Endothelial cell of hepatic sinusoid (primary cell): ENCODE results near the gene HPRT1.

Source experiments
- in situ Hi-C: cut with HindIII; loops from 2 replicates; pipeline ENCODE4 v1.10.0; 2017; ENCODE audit warnings: low sequenced_read_pairs

Gene HPRT1

GRCh38 chrX:134472041-134472440 lies 12.1 kb downstream of the HPRT1 start:
- in situ Hi-C loops: no loop called here

- in situ Hi-C loops: no loop called here
These were observed 16.3 kb downstream of the HPRT1 start for GRCh38 chrX:134476284-134476683.

DNA sequence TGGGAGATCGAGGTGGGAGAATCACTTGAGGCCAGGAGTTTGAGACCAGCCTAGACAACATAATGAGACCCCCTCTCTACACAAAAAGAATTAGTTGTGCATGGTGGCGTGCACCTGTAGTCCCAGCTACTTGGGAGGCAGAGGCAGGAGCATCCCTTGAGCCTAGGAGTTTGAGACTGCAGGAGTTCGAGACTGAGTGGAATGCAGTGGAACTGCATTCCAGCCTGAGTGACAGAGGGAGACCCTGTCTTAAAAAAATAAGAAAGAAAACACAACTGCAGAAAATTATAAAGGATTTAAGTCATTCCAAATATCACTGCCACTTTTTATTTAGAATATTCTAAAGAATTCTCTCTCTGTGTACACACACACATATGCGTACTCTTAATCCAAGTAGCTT lies 18.4 kb downstream of the HPRT1 start:
- in situ Hi-C loops: no loop called here

DNA sequence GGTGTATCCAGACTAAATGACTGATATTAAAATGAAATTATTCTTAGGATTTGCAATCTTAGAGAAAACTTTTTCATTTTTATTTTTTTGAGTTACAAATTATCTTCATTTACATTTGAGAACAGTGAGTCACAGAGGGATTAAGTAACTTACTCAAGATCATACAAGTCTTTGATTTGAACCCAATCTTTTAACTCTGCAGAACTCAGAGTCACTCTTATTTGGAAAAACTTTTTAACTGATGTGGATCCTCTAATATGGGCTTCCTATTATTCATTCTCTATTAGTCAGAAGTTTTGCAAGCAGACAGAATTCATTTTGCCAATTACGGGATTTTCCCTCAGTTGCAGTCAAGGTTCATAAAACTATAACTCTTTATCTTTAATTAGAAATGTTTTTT lies 20.1 kb downstream of the HPRT1 start:
- in situ Hi-C loops: no loop called here

GRCh38 chrX:134481339-134481738 lies 21.4 kb downstream of the HPRT1 start:
- in situ Hi-C loops: no loop called here

GRCh38 chrX:134482371-134482770 lies 22.4 kb downstream of the HPRT1 start:
- in situ Hi-C loops: no loop called here

GRCh38 chrX:134484039-134484438 lies 24.1 kb downstream of the HPRT1 start:
- in situ Hi-C loops: no loop called here

- in situ Hi-C loops: no loop called here
These were observed 42.0 kb downstream of the HPRT1 start for GRCh38 chrX:134501941-134502340.

- in situ Hi-C loops: no loop called here
These were observed 42.7 kb downstream of the HPRT1 start for GRCh38 chrX:134502686-134503085.

DNA sequence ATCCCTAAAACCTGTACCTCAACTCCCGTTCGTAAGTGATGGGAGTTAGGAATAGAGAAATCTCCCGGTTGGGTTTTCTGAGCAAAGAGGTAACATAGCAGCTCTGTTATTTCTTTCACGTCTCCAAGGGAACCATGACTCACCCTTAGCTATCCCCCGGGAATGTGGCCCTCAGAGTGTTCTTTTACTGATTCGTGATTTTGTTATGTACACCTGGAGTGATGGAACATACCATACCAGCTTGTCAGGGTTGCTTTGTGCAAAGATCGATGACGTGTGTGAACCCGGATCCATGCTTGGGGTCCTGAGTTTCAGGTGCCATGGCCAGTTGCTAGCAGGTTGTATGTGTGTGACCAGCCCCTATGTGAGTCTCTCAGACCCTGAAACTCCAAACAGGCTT lies 52.6 kb downstream of the HPRT1 start:
- in situ Hi-C loops: no loop called here

DNA sequence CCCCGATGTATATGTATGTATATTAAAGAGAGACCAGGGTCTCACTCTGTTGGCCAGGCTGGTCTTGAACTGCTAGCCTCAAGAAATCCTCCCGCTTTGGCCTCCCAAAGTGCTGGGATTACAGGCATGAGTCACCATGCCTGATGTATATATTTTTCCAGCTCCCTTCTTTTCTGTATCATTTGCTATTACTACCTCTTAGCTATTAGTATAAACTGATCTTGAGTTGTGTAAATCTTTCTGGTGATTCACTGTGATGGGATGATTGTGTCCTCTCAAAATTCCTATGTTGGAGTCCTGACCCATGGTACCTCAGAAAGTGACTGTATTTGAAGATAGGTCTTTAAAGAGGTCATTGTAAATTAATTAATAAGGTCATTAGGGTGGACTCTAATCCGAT lies 53.1 kb downstream of the HPRT1 start:
- in situ Hi-C loops: no loop called here

GRCh38 chrX:134520860-134521390 lies 61.0 kb downstream of the HPRT1 start:
- in situ Hi-C loops: no loop called here

DNA sequence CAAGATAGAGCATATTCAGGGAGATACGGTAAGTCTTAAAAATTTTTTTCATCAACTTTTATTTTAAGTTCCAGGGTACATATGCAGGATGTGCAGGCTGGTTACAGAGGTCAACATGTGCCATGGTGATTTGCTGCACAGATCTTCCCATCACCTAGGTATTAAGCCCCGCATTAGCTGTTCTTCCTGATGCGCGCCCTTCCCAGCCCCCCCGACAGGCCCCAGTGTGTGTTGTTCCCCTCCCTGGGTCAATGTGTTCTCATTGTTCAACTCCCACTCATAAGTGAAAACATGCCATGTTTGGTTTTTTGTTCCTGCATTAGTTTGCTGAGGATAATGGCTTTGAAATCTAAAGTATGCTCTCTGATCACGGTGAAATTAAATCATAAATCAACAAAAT lies 64.2 kb downstream of the HPRT1 start:
- in situ Hi-C loops: no loop called here

DNA sequence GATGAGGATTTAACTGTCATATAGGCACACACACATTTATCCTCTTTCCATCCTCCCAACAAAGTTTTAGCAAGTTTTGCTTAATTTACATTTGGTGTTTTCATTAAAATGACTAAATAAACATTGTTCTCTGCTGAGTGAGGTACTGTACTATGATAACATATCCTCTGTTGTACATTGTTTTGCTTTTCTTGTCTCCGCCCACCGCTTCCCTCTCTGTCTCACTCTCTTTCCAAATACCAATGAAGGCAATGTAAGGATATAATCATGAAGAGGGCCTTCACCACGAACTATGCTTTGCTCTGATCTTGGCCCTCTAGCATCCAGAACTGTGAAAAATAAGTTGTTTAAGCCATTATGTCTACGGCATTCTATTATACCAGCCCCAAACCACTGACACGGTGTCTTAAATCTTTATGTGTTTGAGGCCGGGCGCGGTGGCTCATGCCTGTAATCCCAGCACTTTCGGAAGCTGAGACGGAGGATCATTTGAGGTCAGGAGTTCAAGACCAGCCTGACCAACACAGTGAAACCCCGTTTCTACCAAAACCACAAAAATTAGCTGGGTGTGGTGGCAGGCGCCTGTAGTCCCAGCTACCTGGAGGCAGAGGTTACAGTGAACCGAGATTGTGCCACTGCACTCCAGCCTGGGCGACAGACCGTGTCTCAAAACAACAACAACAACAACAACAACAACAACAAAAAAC lies 65.3 kb downstream of the HPRT1 start:
- in situ Hi-C loops: no loop called here

GRCh38 chrX:134526399-134526798 lies 66.4 kb downstream of the HPRT1 start:
- in situ Hi-C loops: no loop called here

DNA sequence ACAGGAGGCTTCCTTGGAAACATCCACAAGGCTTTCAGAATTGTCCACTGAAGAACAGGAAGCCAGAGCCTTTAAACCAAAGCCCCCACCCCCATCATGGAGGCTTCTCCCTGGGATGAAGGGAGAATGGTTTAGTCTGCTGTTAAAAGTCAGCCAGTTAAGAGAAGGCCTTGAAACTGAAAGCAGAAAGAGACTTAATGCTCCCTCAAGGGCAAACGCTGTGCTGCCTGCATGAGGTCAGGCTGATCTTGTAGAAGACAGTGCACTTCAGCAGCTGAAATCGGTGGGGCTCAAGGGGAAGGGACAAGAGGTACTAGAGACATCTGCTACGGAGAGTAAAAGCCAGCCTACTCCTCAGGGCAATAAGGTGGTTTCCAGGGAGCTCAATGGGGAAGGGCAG lies 69.0 kb downstream of the HPRT1 start:
- in situ Hi-C loops: no loop called here

DNA sequence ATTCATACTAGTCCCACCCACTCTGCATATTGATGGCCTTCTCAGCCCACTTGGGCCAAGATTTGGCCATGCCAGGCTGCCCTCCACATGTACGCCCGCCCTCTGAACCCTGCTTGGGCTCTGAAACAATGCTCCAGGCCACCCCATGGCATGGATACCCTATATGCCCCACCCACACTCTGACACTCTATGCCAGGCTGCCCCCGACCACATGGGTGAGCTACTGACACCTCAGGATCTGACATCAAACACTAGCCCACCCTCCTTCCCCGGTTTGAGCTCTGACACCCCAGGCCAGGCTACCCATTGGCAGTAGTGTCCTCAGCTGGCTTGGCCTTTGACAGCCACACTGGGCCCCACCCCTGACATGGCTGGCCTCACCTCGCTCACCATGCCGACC lies 69.5 kb downstream of the HPRT1 start:
- in situ Hi-C loops: no loop called here

GRCh38 chrX:134530845-134531244 lies 70.9 kb downstream of the HPRT1 start:
- in situ Hi-C loops: no loop called here

GRCh38 chrX:134533352-134533751 lies 73.4 kb downstream of the HPRT1 start:
- in situ Hi-C loops: no loop called here

GRCh38 chrX:134533952-134534351 lies 74.0 kb downstream of the HPRT1 start:
- in situ Hi-C loops: no loop called here

DNA sequence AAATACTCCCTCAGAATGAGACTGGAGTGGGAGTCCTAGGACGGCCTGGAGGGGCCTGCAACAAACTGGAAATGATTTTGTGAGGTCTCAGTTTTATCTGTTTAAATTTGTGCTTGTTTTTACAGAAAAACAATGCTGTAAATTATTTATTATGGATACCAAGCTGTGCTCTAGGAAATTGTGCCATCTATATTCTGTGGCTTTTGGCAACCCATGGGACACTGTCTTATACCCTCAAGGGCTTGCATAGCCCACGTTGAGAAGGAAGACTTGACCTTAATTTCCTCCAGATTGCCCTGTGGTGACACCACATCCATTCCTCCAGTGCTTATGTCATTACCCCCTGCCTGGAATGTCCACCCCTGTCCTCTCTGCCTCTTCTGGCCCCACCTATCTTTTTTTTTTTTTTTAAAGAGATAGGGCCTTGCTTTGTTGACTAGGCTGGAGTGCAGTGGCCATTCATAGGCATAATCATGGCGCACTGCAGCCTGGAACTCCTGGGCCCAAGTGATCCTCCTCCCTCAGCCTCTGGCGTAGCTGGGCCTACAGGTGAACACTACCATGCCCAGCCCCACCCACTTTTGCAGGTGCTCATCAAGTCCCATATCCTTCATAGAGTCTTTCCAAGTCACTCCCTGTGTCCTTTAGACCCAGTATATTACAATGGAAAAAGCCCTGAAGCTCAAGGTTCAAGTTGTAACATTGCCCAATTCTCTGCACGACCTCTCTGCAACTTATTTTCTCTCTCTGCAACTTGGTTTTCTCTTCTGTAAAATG lies 77.4 kb downstream of the HPRT1 start:
- in situ Hi-C loops: no loop called here

DNA sequence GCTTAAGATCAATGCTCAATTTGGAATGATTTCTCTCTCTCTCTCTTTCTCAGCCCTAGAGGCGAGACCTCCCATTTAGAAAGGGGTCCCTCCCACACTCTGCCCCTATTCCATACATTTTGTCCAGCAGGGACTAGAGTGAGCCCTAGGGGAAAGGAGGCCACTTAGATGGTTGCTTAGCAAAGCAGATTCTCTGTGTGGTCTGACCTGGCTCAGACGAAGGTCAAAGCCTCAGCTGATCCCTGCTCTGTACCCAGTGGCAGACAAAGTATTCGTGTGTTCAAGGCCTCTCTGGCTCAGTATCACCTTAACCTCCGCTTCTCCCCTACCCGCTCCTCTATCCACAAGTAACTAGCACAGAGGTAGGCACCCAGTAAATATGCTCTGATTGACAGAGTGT lies 78.4 kb downstream of the HPRT1 start:
- in situ Hi-C loops: no loop called here
